HG03159 (cell line): ENCODE data around the gene LMO4.

Experiments used
- ATAC-seq: cut with Tn5 transposase; IDR thresholded peaks from one replicate; pipeline ENCODE4 v1.9.1; 2021; ENCODE audit warnings: mild to moderate bottlenecking, moderate library complexity; ENCODE audit not compliant: unreplicated experiment

LMO4 gene

GRCh38 chr1:87356591-87356990, 27.9 kb downstream of the LMO4 start:
- no peak for ATAC-seq

- ATAC-seq = no peak
Measured at GRCh38 chr1:87358219-87358618, 29.5 kb downstream of the LMO4 start.

GRCh38 chr1:87359586-87359985, 30.9 kb downstream of the LMO4 start:
- ATAC-seq = no peak

- ATAC-seq = no peak
Measured at GRCh38 chr1:87362063-87362833, 33.6 kb downstream of the LMO4 start.

GRCh38 chr1:87362834-87363426, 34.2 kb downstream of the LMO4 start:
- no peak for ATAC-seq

- no peak for ATAC-seq
Measured at GRCh38 chr1:87367549-87367948, 38.9 kb downstream of the LMO4 start.

GRCh38 chr1:87368907-87369306, 40.2 kb downstream of the LMO4 start:
- no peak for ATAC-seq

- ATAC-seq = no peak
Measured at GRCh38 chr1:87369736-87370478, 41.2 kb downstream of the LMO4 start.

GRCh38 chr1:87370544-87370943, 41.9 kb downstream of the LMO4 start:
- ATAC-seq = no peak

GRCh38 chr1:87379306-87379705, 50.6 kb downstream of the LMO4 start:
- ATAC-seq = no peak

- no peak for ATAC-seq
Measured at GRCh38 chr1:87386217-87386790, 57.6 kb downstream of the LMO4 start.

GRCh38 chr1:87388411-87388810, 59.7 kb downstream of the LMO4 start:
- no peak for ATAC-seq

- ATAC-seq = no peak
Measured at GRCh38 chr1:87389011-87389410, 60.3 kb downstream of the LMO4 start.

GRCh38 chr1:87389546-87389945, 60.9 kb downstream of the LMO4 start:
- ATAC-seq = no peak

GRCh38 chr1:87392248-87393192, 63.8 kb downstream of the LMO4 start:
- ATAC-seq = no peak

GRCh38 chr1:87393445-87394085, 64.9 kb downstream of the LMO4 start:
- no peak for ATAC-seq

- ATAC-seq = no peak
Measured at GRCh38 chr1:87394513-87394912, 65.8 kb downstream of the LMO4 start.

GRCh38 chr1:87394982-87395381, 66.3 kb downstream of the LMO4 start:
- no peak for ATAC-seq
